SK-N-DZ (cell line): ENCODE data around the gene AMIGO3.

Experiments
- DNase-seq: peaks from one replicate; pipeline ENCODE4 v3.0.0-alpha.2; 2015; ENCODE audit warnings: low spot score
- small RNA-seq, 2 experiments: library from RNA; depleted of rRNA; stranded (forward); fragments of <200 nt; gene quantifications; one replicate each; pipeline ENCODE3, GENCODE V24; 2014

The AMIGO3 gene

DNA sequence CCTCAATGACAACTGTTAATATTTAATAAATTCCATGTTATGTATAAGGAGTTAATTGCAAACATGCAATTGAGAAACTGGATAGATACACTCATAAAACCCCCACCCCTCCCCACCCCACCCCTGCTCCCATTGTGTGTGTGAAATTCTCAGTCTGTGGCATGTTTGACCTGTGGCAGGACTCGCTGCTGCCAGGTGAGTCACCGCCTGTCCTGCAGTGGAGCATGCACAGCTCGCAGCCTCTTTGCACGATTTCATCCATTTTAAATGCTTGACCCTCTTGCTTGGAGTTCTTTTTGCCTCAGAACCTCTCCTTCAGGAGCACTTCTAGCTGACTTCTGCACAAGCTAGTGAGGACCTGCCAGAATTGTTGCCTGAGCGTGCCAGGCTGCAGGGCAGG is 50.6 kb downstream of the AMIGO3 start:
- no peak for DNase-seq

- DNase-seq, result no peak
Measured at GRCh38 chr3:49668414-49668797, 51.1 kb downstream of the AMIGO3 start.

GRCh38 chr3:49667701-49668413 is 51.6 kb downstream of the AMIGO3 start:
- no peak for DNase-seq

Small RNAs within 50 kb of the gene (small RNA-seq; reads per million reads assigned to genes)
- gene AMIGO3, result 0 reads per million in 2 experiments
- gene COX6CP14, result 0 reads per million in 2 experiments
